Measurements from ENCODE around the gene PIK3R3.
"Not testable (repeated sequence)": the region's sequence is repeated elsewhere in the genome, so short reads cannot be mapped to it uniquely, and the experiment has no call there.

The PIK3R3 gene

DNA sequence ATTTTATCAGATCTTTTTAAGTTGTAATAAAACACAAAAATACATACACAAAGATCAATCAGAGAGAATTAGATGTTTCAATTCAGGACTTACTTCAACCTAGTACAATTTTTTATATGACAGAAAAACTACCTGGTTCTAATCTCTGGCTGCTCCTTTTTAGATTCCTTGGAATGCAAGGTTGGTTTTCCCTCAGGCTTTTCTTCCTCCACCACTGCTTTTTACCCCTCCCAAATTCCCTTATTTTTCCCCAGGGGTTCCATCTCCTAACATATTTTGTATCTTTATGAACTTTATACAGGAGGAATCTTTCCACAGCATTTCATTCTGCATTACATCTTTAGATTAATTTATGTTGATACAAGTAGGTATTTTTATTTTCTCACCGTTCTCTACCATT lies 33.2 kb downstream of the PIK3R3 start:
- no peak for DNase-seq

DNA sequence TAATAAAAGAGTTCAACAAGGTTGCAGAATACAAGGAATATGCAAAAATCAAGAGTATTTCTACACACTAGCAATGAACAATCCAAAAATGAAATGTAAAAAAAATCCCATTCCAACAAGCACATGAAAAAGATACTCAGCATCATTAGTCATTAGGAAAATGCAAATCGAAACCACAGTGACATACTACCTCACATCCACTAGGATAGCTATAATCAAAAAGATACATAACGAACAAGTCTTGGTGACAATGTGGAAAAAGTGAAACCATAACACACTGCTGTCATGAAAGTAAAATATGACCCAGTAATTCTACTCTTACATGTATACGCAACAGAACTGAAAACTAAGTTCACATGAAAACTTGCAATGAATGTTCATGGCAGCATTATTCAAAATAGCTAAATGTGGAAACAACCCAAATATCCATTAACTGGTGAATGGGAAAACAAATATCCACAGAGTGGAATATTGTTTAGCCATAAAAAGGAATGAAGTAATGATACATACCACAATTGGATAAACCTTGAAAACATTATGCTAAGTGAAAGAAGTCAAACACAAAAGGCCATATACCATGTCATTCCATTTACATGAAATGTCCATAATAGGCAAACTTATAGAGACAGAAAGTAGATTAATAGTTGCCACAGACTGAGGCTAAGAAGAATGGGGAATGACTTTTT lies 34.3 kb downstream of the PIK3R3 start:
- no peak for DNase-seq

DNA sequence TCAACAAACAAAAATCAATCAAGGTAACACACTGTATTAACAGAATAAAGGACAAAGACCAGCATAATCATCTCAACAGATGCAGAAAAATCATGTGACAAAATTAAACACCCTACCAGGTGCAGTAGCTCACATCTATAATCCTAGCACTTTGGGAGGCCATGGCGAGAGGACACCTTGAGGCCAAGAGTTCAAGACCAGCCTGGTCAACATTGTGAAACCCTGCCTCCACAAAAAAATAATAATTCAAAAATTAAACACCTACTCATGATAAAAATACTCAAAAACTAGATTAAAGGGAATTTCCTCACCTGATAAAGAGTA lies 35.3 kb downstream of the PIK3R3 start:
- DNase-seq, result no peak

DNA sequence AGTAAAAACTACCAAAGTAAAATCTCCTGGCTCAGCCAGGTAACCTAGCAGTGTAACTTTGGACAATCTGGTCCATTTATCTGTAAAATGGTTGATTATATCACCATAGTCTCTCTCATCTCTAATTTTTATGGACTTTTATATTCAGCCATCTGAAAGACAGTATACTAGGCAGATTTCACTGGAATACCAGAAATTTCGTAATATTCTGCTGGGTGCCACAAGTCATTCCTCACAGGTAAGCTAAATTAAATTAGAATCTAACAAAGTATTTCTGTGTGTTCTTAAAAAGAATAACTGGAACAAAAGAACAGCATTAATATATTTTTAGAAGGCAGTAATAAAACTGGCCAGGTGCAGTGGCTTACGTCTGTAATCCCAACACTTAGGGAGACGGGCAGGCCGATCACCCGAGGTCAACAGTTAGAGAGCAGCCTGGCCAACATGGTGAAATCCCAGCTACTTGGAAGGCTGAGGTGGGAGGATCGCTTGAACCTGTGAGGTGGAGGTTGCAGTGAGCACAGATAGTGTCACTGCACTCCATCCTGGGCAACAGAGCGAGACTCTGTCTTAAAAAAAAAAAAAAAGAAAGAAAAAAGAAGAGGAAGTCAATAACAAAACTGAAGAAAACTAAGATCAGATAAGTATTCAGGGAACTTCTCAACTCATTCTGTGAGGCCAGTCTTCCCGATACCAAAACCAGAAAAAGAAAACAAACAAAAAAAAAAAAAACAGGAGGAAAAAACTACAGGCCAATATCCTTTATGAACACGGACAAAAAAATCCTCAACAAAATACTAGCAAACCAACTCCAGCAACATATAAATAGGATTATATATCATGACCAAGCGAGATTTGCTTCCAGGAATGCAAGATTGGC lies 35.9 kb downstream of the PIK3R3 start:
- no peak for DNase-seq

DNA sequence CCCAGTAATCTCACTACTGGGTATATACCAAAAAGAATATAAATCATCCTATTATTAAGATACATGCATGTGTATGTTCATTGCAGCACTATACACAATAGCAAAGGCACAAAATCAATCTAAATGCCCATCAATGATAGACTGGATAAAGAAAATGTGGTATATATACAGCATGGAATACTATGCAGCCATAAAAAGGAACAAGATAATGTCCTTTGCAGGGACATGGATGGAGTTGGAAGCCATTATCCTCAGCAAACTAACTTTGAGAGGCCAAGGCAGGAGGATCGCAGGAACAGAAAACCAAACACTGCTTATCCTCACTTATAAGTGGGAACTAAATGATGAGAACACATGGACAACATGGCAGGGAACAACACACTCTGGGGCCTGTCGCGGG lies 37.3 kb downstream of the PIK3R3 start:
- not testable (repeated sequence) for DNase-seq

DNA sequence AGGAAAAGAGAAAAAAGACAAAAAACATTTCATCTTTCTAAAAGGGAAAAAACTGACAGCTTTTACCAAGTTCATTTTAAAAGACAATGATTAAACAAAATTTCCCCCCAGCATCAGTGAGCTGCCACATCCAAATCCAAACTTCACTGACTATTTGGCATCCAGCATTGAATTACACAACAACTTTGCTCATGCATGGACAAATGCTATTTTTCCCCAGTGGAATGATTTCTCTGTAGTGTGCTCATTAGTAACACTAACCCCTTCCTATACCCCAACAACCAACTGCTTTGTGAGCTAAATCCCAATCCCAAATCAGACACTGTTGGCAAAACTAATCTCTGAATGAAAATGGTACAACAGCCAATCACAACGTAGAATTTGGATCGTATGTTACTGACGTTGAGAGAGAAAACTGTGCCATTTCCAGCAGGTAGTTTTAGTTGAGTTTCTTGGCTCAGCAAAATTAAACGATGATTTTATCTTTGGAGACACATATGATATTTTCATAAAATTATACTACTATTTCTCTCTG lies 37.9 kb downstream of the PIK3R3 start:
- peak; percentile 29 for DNase-seq

- DNase-seq, result peak; percentile 46
Measured at GRCh38 chr1:46093832-46094231, 38.6 kb downstream of the PIK3R3 start.

- no peak for DNase-seq
Measured at GRCh38 chr1:46087891-46088290, 44.5 kb downstream of the PIK3R3 start.

DNA sequence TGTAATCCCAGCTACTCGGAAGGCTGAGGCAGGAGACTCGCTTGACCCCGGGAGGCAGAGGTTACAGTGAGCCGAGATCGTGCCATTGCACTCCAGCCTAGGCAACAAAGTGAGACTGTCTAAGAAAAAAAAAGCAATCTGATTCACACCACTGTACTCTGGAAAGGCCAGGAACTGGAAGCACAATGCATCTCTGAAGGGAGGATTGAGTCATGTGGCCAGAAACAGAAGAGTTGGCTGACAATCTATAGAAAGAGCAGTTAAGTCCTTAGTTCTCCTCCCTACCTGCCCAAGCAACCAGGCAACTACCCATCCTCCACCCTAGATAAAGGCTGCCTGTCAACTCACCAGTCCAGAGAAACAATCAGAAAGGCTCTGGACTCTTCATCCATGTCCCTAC lies 45.9 kb downstream of the PIK3R3 start:
- DNase-seq, result no peak

DNA sequence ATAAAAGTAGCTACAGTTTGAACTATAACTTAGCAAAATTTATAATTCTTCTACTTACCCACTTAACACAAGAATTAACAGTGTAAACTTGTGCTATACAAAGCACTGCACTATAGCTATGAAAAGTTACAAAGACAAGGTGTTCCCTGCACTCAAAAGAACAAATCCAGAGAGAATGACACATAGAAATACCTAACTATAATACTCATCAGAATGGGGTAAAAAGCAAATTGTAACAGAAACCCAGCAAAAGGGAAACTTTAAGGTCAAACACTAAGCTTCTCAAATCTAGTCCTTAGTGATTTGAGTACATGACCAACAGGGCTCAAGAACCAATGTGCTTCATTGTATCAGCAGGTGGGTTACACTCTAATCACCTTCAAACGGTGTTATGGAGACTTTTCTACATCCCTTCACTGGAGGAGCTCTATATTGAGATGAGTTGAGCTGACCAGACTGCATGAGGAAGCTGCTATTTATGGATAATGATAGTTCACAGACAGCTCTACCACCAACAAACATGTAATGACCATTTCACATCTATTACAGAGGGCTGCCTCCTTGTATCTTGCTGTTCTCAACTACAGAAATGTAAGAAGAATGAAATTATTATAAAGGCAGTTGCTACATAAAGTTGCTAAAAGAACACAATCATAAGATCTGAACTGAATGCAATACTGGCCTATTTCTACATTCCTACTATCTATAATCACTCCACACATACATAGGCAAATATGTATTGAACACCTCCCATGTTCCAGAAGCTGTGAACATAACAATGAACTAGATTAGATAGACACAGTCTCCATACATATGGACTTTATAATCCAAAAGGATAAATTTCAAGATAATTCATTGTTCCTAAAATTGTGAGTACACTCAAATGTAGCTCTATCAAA lies 47.6 kb downstream of the PIK3R3 start:
- no peak for DNase-seq

DNA sequence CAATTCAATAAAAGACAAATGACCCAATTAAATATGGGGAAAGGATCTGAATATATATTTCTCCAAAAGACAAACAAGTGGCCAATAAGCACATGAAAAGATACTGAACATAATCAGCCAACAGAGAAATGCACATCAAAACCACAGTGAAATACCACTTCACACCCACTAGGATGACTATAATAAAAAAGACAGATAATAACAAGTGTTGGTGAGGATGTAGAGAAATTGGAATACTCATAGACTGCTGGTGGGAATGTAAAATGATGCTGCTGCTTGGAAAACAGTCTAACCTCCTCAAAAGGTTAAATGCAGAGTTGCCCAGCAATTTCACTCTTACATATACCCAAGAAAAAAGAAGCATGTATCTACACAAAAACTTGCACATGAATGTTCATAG lies 48.9 kb downstream of the PIK3R3 start:
- no peak for DNase-seq

DNA sequence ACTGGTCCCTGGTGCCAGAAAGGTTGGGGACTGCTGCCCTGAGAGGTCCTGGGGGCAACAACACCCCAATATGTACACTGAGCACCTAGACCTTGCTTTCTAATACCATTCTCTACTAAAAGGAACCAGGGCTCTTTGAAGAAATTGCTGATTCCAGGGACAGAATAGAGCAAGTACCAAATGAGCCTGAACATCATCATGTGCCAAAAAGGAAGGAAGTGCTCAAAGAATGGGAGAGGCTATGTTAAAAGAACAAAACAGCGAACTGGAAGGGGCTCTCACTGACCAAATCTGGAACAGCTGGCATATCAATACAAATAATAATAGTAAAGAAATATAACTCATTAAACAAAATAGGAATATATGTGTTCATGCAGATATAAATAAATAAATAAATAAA lies 50.8 kb downstream of the PIK3R3 start:
- no peak for DNase-seq

DNA sequence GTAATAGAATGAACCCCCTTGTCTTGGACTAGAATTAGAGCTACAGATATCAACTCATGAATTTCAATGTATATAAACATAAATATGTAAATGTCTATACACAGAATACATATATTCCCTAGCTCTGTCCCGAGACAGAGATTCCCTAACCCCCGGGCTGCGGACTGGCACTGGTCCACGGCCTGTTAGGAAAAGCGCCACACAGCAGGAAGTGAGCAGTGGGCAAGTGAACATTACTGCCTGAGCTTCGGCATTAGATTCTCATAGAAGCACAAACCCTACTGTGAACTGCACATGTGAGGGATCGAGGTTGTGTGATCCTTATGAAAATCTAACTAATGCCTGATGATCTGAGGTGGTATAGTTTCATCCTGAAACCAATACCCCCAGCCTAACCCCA lies 51.2 kb downstream of the PIK3R3 start:
- DNase-seq, result no peak

DNA sequence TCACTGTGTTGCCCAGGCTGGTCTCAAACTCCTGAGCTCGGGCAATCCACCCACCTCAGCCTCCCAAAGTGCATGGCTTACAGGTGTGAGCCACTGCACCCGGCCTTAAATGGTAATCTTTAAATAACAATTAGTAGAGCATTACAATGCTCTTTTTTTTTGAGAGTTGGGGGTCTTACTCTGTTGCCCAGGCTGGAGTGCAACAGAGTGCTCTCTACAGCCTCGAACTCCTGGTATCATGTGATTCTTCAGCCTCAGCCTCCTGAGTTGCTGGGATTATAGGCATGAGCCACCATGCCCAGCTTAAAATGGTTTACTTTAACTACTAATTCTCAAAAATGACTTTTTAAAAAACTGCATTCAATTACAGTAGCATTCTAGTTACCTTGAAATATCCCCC lies 52.2 kb downstream of the PIK3R3 start:
- DNase-seq, result no peak

DNA sequence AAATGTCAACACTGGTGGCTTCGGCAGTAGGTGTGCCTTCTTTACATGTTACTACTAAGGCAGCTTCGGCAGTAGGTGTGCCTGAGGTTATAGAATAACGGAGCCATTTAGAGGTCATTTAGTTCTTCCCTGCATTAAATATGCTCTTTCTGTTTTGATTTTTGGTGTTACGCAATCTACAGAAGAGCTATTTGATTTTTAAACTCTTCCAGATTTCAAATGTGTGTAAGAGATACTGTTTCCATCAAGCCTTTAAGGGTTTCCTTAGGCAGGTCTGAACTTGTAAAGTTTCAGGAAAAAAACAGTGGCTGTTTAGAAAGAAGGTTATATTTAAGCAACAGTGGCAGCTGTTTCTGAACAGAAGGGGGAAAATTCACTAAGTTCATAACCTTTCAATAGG lies 54.8 kb downstream of the PIK3R3 start:
- peak; percentile 95 for DNase-seq

GRCh38 chr1:46076343-46076742 lies 56.1 kb downstream of the PIK3R3 start:
- no peak for DNase-seq

DNA sequence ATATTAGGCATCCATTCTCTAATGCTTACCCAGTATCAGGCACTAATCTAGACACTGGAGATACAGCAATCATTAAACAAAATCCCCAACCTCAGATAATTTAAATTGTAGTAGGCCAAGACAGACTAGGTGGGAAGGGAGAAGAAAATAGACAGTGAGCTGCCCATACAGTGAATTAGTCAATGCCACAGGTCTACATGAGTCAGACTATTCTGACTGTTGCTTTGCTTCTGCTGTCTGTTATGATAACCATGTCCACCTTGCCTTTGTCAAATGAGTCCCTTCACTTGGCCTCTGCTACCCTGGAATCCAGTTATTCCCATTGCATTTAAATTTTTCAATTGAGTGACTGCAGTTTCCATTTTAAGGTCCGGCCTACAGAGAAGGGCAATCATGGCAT lies 59.5 kb downstream of the PIK3R3 start:
- no peak for DNase-seq

- DNase-seq, result no peak
Measured at GRCh38 chr1:46070164-46070814, 62.1 kb downstream of the PIK3R3 start.

DNA sequence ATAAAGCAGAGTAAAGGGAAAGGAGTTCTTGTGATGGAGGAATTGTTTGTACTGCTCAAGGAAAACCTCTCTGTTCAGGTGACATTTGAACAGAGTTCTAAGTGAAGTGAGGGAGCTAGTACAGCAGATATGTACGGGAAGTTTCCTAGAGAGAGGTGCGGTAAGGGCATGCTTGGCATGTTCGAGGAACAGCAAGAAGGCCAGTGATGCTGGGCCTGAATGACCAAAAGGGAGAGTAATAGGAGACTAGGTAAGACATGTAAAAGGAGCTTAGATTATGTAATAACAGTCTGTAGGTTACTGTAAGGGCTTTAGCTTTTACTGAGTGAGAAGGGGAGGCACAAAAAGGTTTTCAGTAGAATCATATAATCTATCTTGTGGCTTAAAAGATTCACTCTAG lies 63.9 kb downstream of the PIK3R3 start:
- DNase-seq, result no peak

GRCh38 chr1:46067652-46068051 lies 64.8 kb downstream of the PIK3R3 start:
- no peak for DNase-seq

GRCh38 chr1:46065405-46065804 lies 67.0 kb downstream of the PIK3R3 start:
- peak; percentile 6 for DNase-seq

GRCh38 chr1:46064708-46065107 lies 67.7 kb downstream of the PIK3R3 start:
- no peak for DNase-seq

All from NCI-H2171 treated with DMSO at 0.1 percent for 48 hours (cell line).